CD14-positive monocyte (primary cell): ENCODE results near the gene OR13D1. TPM values are rescaled to one million over a fixed set of nuclear protein-coding genes. Genes with fewer than 3 reads are reported as not detected.

ENCODE experiments used
- DNase-seq, 3 donors: peaks; one replicate each; pipeline ENCODE4 v3.0.0-alpha.2; 2011 to 2022
- H2AFZ ChIP-seq: 2 replicates; pipeline ENCODE4 v1.6.0; 2012; ENCODE audit warnings: mild to moderate bottlenecking, low read depth, low read length, inconsistent platforms; ENCODE audit not compliant: insufficient read depth, poor library complexity, severe bottlenecking
- H3K27ac ChIP-seq, 2 donors: 1 replicate in 1 of 2; 2 replicates in 1 of 2; pipeline ENCODE4 v1.5.1; 2012 to 2013; ENCODE audit warnings: low read length in 2 of 2, control low read depth in 1 of 2, inconsistent platforms in 1 of 2, low read depth in 1 of 2, mild to moderate bottlenecking in 1 of 2
- H3K27me3 ChIP-seq, 2 donors: one replicate each; pipeline versions ENCODE4 v1.6.0 to v1.6.1; 2011 to 2013; ENCODE audit warnings: low read length in 2 of 2; ENCODE audit not compliant: control insufficient read depth in 2 of 2, insufficient read depth in 2 of 2
- H3K36me3 ChIP-seq, 2 donors: replicated peaks in 1 of 2; 1 replicate in 1 of 2; 2 replicates in 1 of 2; pipeline versions ENCODE4 v1.5.1 to v1.6.1; 2012 to 2013; ENCODE audit warnings: low read length in 2 of 2, control low read depth in 1 of 2, inconsistent platforms in 1 of 2, mild to moderate bottlenecking in 1 of 2; ENCODE audit not compliant: insufficient read depth in 2 of 2, control insufficient read depth in 1 of 2
- H3K4me1 ChIP-seq, 2 donors: 1 replicate in 1 of 2; 2 replicates in 1 of 2; pipeline versions ENCODE4 v1.5.1 to v1.6.1; 2012 to 2013; ENCODE audit warnings: low read length in 2 of 2, control low read depth in 1 of 2, inconsistent platforms in 1 of 2, mild to moderate bottlenecking in 1 of 2, moderate library complexity in 1 of 2; ENCODE audit not compliant: insufficient read depth in 2 of 2, control insufficient read depth in 1 of 2
- H3K4me2 ChIP-seq: replicated peaks from 2 replicates; pipeline ENCODE3; 2012; ENCODE audit warnings: low read length, moderate library complexity, mild to moderate bottlenecking; ENCODE audit not compliant: poor library complexity, severe bottlenecking; ENCODE audit errors: extremely low read depth
- H3K4me3 ChIP-seq, 3 experiments: fragments of 200-600 bp in 1 of 3; sonication (generic) in 1 of 3; replicated peaks in 1 of 3; 1 replicate in 2 of 3; 2 replicates in 1 of 3; pipeline ENCODE4 v1.5.1; 2011 to 2013; ENCODE audit warnings: low read length in 3 of 3, mild to moderate bottlenecking in 3 of 3, control low read depth in 2 of 3, low read depth in 2 of 3, inconsistent platforms in 1 of 3, moderate library complexity in 1 of 3
- H3K79me2 ChIP-seq: 2 replicates; pipeline ENCODE4 v1.6.0; 2012; ENCODE audit warnings: mild to moderate bottlenecking, control low read depth, inconsistent platforms, low read length, moderate library complexity; ENCODE audit not compliant: insufficient read depth
- H3K9ac ChIP-seq: 2 replicates; pipeline ENCODE4 v1.6.0; 2017; ENCODE audit warnings: low read length, mild to moderate bottlenecking; ENCODE audit not compliant: insufficient read depth, poor library complexity, severe bottlenecking
- H3K9me3 ChIP-seq, 2 donors: replicated peaks in 1 of 2; 1 replicate in 1 of 2; 2 replicates in 1 of 2; pipeline versions ENCODE4 v1.5.1 to v1.6.1; 2012 to 2013; ENCODE audit warnings: low read length in 2 of 2, control low read depth in 1 of 2; ENCODE audit not compliant: control insufficient read depth in 1 of 2, insufficient read depth in 1 of 2
- H4K20me1 ChIP-seq: 2 replicates; pipeline ENCODE4 v1.6.0; 2012; ENCODE audit warnings: mild to moderate bottlenecking, low read length, control low read depth, moderate library complexity; ENCODE audit not compliant: insufficient read depth
- H3K27ac Mint-ChIP-seq, 7 donors: one replicate each; pipeline ENCODE4 v1.8.0; 2020; ENCODE audit warnings: mild to moderate bottlenecking in 7 of 7, mixed read lengths in 7 of 7, moderate library complexity in 6 of 7, inconsistent platforms in 2 of 7
- H3K27me3 Mint-ChIP-seq, 3 donors: one replicate each; pipeline ENCODE4 v1.8.0; 2021 to 2022; ENCODE audit warnings: low read depth in 3 of 3, mild to moderate bottlenecking in 3 of 3, mixed read lengths in 3 of 3, moderate library complexity in 3 of 3, inconsistent platforms in 1 of 3
- H3K36me3 Mint-ChIP-seq, 2 donors: one replicate each; pipeline ENCODE4 v1.8.0; 2020; ENCODE audit warnings: mixed read lengths in 2 of 2, inconsistent platforms in 1 of 2, mild to moderate bottlenecking in 1 of 2
- H3K4me1 Mint-ChIP-seq: one replicate; pipeline ENCODE4 v1.8.0; 2020; ENCODE audit warnings: mild to moderate bottlenecking, mixed read lengths
- H3K4me3 Mint-ChIP-seq, 2 donors: one replicate each; pipeline ENCODE4 v1.8.0; 2020; ENCODE audit warnings: mild to moderate bottlenecking in 2 of 2, mixed read lengths in 2 of 2, moderate library complexity in 1 of 2
- H3K9me3 Mint-ChIP-seq, 7 donors: one replicate each; pipeline ENCODE4 v1.8.0; 2020 to 2022; ENCODE audit warnings: mixed read lengths in 7 of 7, mild to moderate bottlenecking in 6 of 7, moderate library complexity in 6 of 7, inconsistent platforms in 2 of 7
- CTCF ChIP-seq: fragments of 200-600 bp; IDR thresholded peaks from one replicate; pipeline ENCODE4 v1.8.0; 2022; ENCODE audit warnings: antibody characterized with exemption, mild to moderate bottlenecking
- WGBS: methylation state at CpG from one replicate; pipeline ENCODE4 v1.1.5; 2013; ENCODE audit warnings: missing lambda C conversion rate; ENCODE audit not compliant: insufficient coverage; 5-methylcytosine and 5-hydroxymethylcytosine counted together
- intact Hi-C, 2 donors: fragments of 100-400 bp; cut with micrococcal nuclease; formaldehyde crosslinking; loops; one replicate each; pipeline versions ENCODE4 v1.15.0 to v1.15.1; 2023
- polyA plus RNA-seq, 3 donors: library from polyadenylated mRNA; depleted of rRNA in 1 of 3; unstranded in 2 of 3; stranded (reverse) in 1 of 3; fragments of 300-500 nt in 2 of 3; fragments of >200 nt in 1 of 3; fragmentation: Illumina TruSeq in 2 of 3; gene quantifications; 1 replicate in 2 of 3; 2 replicates in 1 of 3; pipeline ENCODE4 v1.2.3, GENCODE V29; 2012 to 2021

Gene OR13D1
- polyA plus RNA-seq, 3 donors, result not detected

GRCh38 chr9:104675611-104676010 is 18.7 kb upstream of the OR13D1 start:
- H3K27me3 ChIP-seq, result no peaks in the 10 kb centered on the region
- no peak overlapping the region for H3K4me2 ChIP-seq
- Mint-ChIP-seq H3K9me3 (peaks cover 0 to 2% (median 0%) of the 10 kb centered on the region in 7 donors), H3K36me3 (no peaks in the 10 kb centered on the region), H3K4me1 (peaks cover 2% of the 10 kb centered on the region), H3K27ac (no peak overlapping the region), H3K4me3 (no peak overlapping the region), H3K27me3 (peaks cover 0 to 4% (median 2%) of the 10 kb centered on the region in 3 donors)
- no peak overlapping the region for H3K4me3 ChIP-seq
- TF ChIP-seq CTCF, result no peak
- H3K9me3 ChIP-seq, result no peaks in the 10 kb centered on the region
- H3K9ac ChIP-seq, result no peak overlapping the region
- no peak for DNase-seq
- no peak overlapping the region for H2AFZ ChIP-seq
- no CpG with 5 or more reads among the region's 2 CpGs for WGBS
- intact Hi-C loops, result no loop called here
- H3K4me1 ChIP-seq, result no peaks in the 10 kb centered on the region
- no peaks in the 10 kb centered on the region for H3K79me2 ChIP-seq
- H4K20me1 ChIP-seq, result no peaks in the 10 kb centered on the region
- H3K36me3 ChIP-seq, result no peaks in the 10 kb centered on the region
- no peak overlapping the region for H3K27ac ChIP-seq

- Mint-ChIP-seq H3K4me1 (peaks cover 9% of the 10 kb centered on the region), H3K27ac (no peak overlapping the region), H3K9me3 (peaks cover 0 to 3% (median 0%) of the 10 kb centered on the region in 7 donors), H3K27me3 (peaks cover 0 to 2% (median 0%) of the 10 kb centered on the region in 3 donors), H3K36me3 (no peaks in the 10 kb centered on the region), H3K4me3 (no peak overlapping the region)
- no peak overlapping the region for H3K9ac ChIP-seq
- no peaks in the 10 kb centered on the region for H3K36me3 ChIP-seq
- intact Hi-C loops, result no loop called here
- H3K4me1 ChIP-seq, result no peaks in the 10 kb centered on the region
- no peaks in the 10 kb centered on the region for H3K79me2 ChIP-seq
- H3K4me2 ChIP-seq, result no peak overlapping the region
- DNase-seq, result peak in 2 of 3 donors; percentile 8 to 18
- 33% methylated on average over 3 of the region's 3 CpGs for WGBS
- H2AFZ ChIP-seq, result peak overlapping the region; percentile 24
- no peak overlapping the region for H3K4me3 ChIP-seq
- H3K9me3 ChIP-seq, result no peaks in the 10 kb centered on the region
- H3K27me3 ChIP-seq, result no peaks in the 10 kb centered on the region
- H4K20me1 ChIP-seq, result no peaks in the 10 kb centered on the region
- no peak overlapping the region for H3K27ac ChIP-seq
- TF ChIP-seq CTCF, result peak; percentile 59
Observed at GRCh38 chr9:104682642-104683041, 11.7 kb upstream of the OR13D1 start.
